ENCODE results near the gene CENPT. TPM values are rescaled to one million over a fixed set of nuclear protein-coding genes. Genes with fewer than 3 reads are reported as not detected.

The CENPT gene
- total and polyA plus RNA-seq, 2 donors (not counting 3 experiments of a cell fraction or from before 2014, with no cell fraction given), result 60.3 to 61.3 TPM

- CTCF ChIA-PET, result interaction anchor here (0.7 to 4.6 kb wide), 6 partner anchors 9 to 685 kb away, joined by 3 to 32 read pairs (median 5); no protein-coding TSS in a partner anchor
- Histone ChIP-seq H3K27ac (ENCODE audit: insufficient read depth, low read depth, low read length) (peak overlapping the region; percentile 77), H4K20me1 (replicated peaks; ENCODE audit: control insufficient read depth, extremely low read depth, insufficient read depth, low read length) (no peaks in the 10 kb centered on the region), H3K9me1 (replicated peaks; ENCODE audit: control insufficient read depth, extremely low read depth, insufficient read depth, low read length) (no peaks in the 10 kb centered on the region), H3K36me3 (ENCODE audit: control insufficient read depth in 2 of 2, extremely low read depth in 1 of 2, insufficient read depth in 2 of 2, low read length in 2 of 2) (no peaks in the 10 kb centered on the region), H2AFZ (ENCODE audit: low read depth, low read length) (peak overlapping the region; percentile 92), H3K4me3 (replicated peaks in 1 of 3; ENCODE audit: insufficient read depth in 1 of 3, low read depth in 1 of 3, low read length in 3 of 3) (peak overlapping the region; percentile 2 to 58 (median 57)), H3K27me3 (ENCODE audit: control insufficient read depth in 2 of 2, insufficient read depth in 2 of 2, low read length in 2 of 2) (no peaks in the 10 kb centered on the region), H3K79me2 (ENCODE audit: control insufficient read depth, insufficient read depth, low read length) (peaks cover 31% of the 10 kb centered on the region), H3K4me2 (ENCODE audit: insufficient read depth, low read length) (peak overlapping the region; percentile 54), H3K9ac (replicated peaks; ENCODE audit: extremely low read depth, insufficient read depth, low read length) (peak overlapping the region; percentile 84), H3K9me3 (replicated peaks; ENCODE audit: control insufficient read depth, insufficient read depth, low read length) (no peaks in the 10 kb centered on the region), H3K4me1 (ENCODE audit: control insufficient read depth, extremely low read depth, insufficient read depth, low read length) (peaks cover 26% of the 10 kb centered on the region)
- TSS peak; percentile 1 for BruUV-seq (replicated peaks)
- peak; percentile 73 for DNase-seq (ENCODE audit: low read depth, low spot score)
- intact Hi-C loops (cut with micrococcal nuclease), result loop anchor here (1.0 to 2.0 kb wide), 3 partner anchors 23 to 280 kb away; partner anchors contain the start of gene CTCF
- peak; percentile 49 for FAIRE-seq
- dilution Hi-C loops (cut with MboI; ENCODE audit: extremely low pct_ligation_motif_present, low sequenced_read_pairs), result no loop called here
- TF ChIP-seq FOS (IDR thresholded peaks at IDR 0.05; ENCODE audit: borderline replicate concordance, insufficient read depth, low read length) (no peak), MYC (IDR thresholded peaks at IDR 0.05; ENCODE audit: low read depth, low read length) (no peak), GATA2 (IDR thresholded peaks at IDR 0.05; ENCODE audit: insufficient read depth, insufficient read length, low read depth, low read length) (no peak), CTCF (IDR thresholded peaks at IDR 0.05; ENCODE audit: extremely low read depth in 1 of 2, insufficient read depth in 1 of 2, low read depth in 1 of 2, low read length in 2 of 2) (peak; percentile 13 to 47), POLR2A (IDR thresholded peaks at IDR 0.05; ENCODE audit: low read depth, low read length) (no peak)
- POLR2A ChIA-PET, result no interaction called here
Measured at GRCh38 chr16:67842509-67843342, 4.8 kb downstream of the CENPT start.
